BLaER1 treated with 17β-estradiol and CSF1 and Interleukin-3, amounts not matched to agents 10 nM and 100 nM (cell line): ENCODE data around the gene CCL15.
A peak's percentile ranks its signal among the peaks of the same experiment; 100 is the strongest.

ENCODE experiments used
- H3K27ac ChIP-seq, 11 experiments: shearing (Covaris generic); formaldehyde crosslinking; 2 replicates each; pipeline ENCODE4 v1.8.1; 2022
- H3K27me3 ChIP-seq, 11 experiments: shearing (Covaris generic); formaldehyde crosslinking; 2 replicates each; pipeline ENCODE4 v1.8.1; 2022
- H3K36me3 ChIP-seq, 11 experiments: shearing (Covaris generic); formaldehyde crosslinking; 2 replicates each; pipeline ENCODE4 v1.8.1; 2022
- H3K4me1 ChIP-seq, 10 experiments: shearing (Covaris generic); formaldehyde crosslinking; 2 replicates each; pipeline ENCODE4 v1.8.1; 2022
- H3K4me2 ChIP-seq, 11 experiments: shearing (Covaris generic); formaldehyde crosslinking; 2 replicates each; pipeline ENCODE4 v1.8.1; 2022
- H3K4me3 ChIP-seq, 10 experiments: shearing (Covaris generic); formaldehyde crosslinking; 2 replicates each; pipeline ENCODE4 v1.8.1; 2022
- H3K9ac ChIP-seq, 11 experiments: shearing (Covaris generic); formaldehyde crosslinking; 2 replicates each; pipeline ENCODE4 v1.8.1; 2022
- H3K9me3 ChIP-seq, 11 experiments: shearing (Covaris generic); formaldehyde crosslinking; replicated peaks in 1 of 11; 2 replicates each; pipeline ENCODE4 v1.8.1; 2022
- H4K20me1 ChIP-seq, 11 experiments: shearing (Covaris generic); formaldehyde crosslinking; 2 replicates each; pipeline ENCODE4 v1.8.1; 2022
- Cebpa-rat ChIP-seq, 11 experiments: shearing (Covaris generic); IDR thresholded peaks; 2 replicates each; pipeline ENCODE4 v1.8.1; 2022

CCL15 gene, protein sequence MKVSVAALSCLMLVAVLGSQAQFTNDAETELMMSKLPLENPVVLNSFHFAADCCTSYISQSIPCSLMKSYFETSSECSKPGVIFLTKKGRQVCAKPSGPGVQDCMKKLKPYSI

GRCh38 chr17:36001110-36001771 lies at the start of gene CCL15:
CCL15 (minus strand) TSS chr17:36001553; CDS start chr17:36001492, 61 bp downstream.
- Histone ChIP-seq H3K9ac (no peak within 1 kb of the TSS), H3K27ac (no peak within 1 kb of the TSS), H3K36me3 (no peaks in the 10 kb centered on the region), H3K4me1 (peaks cover 0 to 9% (median 2%) of the 10 kb centered on the region in 10 experiments; a peak in 4 of 20 replicates), H3K4me2 (no peak within 1 kb of the TSS), H4K20me1 (no peaks in the 10 kb centered on the region), H3K9me3 (no peaks in the 10 kb centered on the region), H3K27me3 (no peaks in the 10 kb centered on the region), H3K4me3 (no peak within 1 kb of the TSS)
- no peak for TF ChIP-seq Cebpa-rat (IDR thresholded peaks at IDR 0.05)

DNA sequence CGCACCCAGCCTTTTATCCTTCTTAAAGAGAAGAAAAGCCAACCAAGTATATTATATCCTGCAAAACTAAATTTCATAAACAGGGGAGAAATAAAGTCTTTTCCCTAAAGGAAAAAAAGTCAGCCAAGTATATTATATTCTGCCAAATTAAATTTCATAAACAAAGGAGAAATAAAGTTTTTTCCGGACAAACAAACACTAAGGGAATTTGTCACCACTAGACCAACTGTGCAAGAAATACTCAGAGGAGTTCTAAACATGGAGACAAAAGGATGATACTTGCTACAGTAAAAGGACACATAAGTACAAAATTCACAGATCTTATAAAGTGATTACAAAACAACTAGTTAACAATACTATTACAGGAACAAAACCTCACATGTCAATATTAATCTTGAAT lies 48.3 kb upstream of the CCL15 start:
- Histone ChIP-seq H3K4me2 (no peak overlapping the region), H3K9ac (no peak overlapping the region), H3K36me3 (no peaks in the 10 kb centered on the region), H3K4me3 (no peak overlapping the region), H3K9me3 (peaks cover 48 to 79% (median 59%) of the 10 kb centered on the region in 11 experiments), H3K4me1 (peaks cover 0 to 5% (median under 1%) of the 10 kb centered on the region in 10 experiments; a peak in 6 of 20 replicates), H3K27me3 (no peaks in the 10 kb centered on the region), H4K20me1 (no peaks in the 10 kb centered on the region), H3K27ac (no peak overlapping the region)
- TF ChIP-seq Cebpa-rat (IDR thresholded peaks at IDR 0.05), result no peak

DNA sequence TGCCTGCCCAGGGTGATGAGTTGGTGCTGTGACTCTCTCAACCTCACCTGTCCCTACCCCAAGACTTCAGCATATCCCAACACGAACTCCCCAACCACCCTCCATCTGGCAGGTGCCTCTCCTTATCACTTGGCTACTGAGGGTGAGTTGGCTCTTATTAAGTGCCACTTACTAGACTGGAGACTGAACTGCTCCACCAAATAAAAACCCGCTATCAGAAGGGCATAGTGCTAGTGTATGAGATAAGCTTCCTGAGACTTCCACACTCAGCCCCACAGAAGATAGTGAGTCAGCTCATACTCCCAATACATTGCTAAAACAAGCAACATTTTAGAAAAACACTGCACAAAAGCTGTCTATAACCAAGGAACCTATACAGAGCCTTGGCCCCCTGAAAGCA lies 46.7 kb upstream of the CCL15 start:
- Histone ChIP-seq H4K20me1 (no peaks in the 10 kb centered on the region), H3K4me3 (no peak overlapping the region), H3K4me1 (peaks cover 0 to 5% (median 0%) of the 10 kb centered on the region in 10 experiments; a peak in 3 of 20 replicates), H3K27ac (no peak overlapping the region), H3K27me3 (no peaks in the 10 kb centered on the region), H3K9ac (no peak overlapping the region), H3K4me2 (no peak overlapping the region), H3K9me3 (peaks cover 51 to 79% (median 61%) of the 10 kb centered on the region in 11 experiments), H3K36me3 (no peaks in the 10 kb centered on the region)
- TF ChIP-seq Cebpa-rat (IDR thresholded peaks at IDR 0.05), result no peak

- Histone ChIP-seq H3K9ac (peak overlapping the region in 6 of 11 experiments; percentile 42 to 66 (median 60); a peak in 10 of 22 replicates), H3K27ac (peak overlapping the region in 9 of 11 experiments; percentile 11 to 87 (median 82); a peak in 15 of 22 replicates), H3K4me1 (peaks cover 15 to 65% (median 46%) of the 10 kb centered on the region in 10 experiments; a peak in 18 of 20 replicates), H3K4me2 (peak overlapping the region in 9 of 11 experiments; percentile 10 to 89 (median 72); a peak in 16 of 22 replicates), H3K9me3 (no peaks in the 10 kb centered on the region), H3K4me3 (no peak overlapping the region), H4K20me1 (no peaks in the 10 kb centered on the region), H3K36me3 (no peaks in the 10 kb centered on the region), H3K27me3 (no peaks in the 10 kb centered on the region)
- TF ChIP-seq Cebpa-rat (IDR thresholded peaks at IDR 0.05), result no peak
Observed at GRCh38 chr17:36036235-36036634, 34.9 kb upstream of the CCL15 start.

DNA sequence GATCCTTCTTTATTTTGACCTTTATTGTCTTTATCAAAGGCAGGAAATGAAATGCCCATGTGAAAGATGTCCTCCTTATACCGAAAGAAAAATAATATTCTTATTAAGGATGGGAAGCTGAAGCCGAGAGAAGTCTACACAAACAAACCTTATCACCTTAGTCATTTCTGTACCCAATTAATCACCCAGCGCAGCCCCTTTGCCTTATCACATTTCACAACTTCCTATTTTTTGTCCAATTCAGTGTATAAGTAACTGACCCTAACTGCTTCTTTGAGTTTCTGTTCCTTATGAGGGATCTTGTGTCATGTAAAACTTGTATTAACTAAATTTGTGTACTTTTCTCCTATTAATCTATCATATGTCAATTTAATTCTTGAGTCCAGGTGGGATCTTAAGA lies 32.8 kb upstream of the CCL15 start:
- Histone ChIP-seq H4K20me1 (no peaks in the 10 kb centered on the region), H3K4me3 (peak overlapping the region in 1 of 10 experiments; percentile 18; a peak in 1 of 20 replicates), H3K36me3 (no peaks in the 10 kb centered on the region), H3K27me3 (no peaks in the 10 kb centered on the region), H3K4me2 (peak overlapping the region in 10 of 11 experiments; percentile 1 to 89 (median 70); a peak in 17 of 22 replicates), H3K27ac (peak overlapping the region in 7 of 11 experiments; percentile 25 to 87 (median 82); a peak in 15 of 22 replicates), H3K9me3 (no peaks in the 10 kb centered on the region), H3K4me1 (peaks cover 15 to 65% (median 46%) of the 10 kb centered on the region in 10 experiments; a peak in 18 of 20 replicates), H3K9ac (peak overlapping the region in 6 of 11 experiments; percentile 15 to 66 (median 47); a peak in 9 of 22 replicates)
- peak in 1 of 11 experiments; percentile 63; a peak in 2 of 22 replicates for TF ChIP-seq Cebpa-rat (IDR thresholded peaks at IDR 0.05)

- Histone ChIP-seq H3K27me3 (no peaks in the 10 kb centered on the region), H3K9me3 (no peaks in the 10 kb centered on the region), H3K4me3 (no peak overlapping the region), H3K27ac (no peak overlapping the region), H3K4me1 (peaks cover 9 to 42% (median 28%) of the 10 kb centered on the region in 10 experiments; a peak in 18 of 20 replicates), H3K9ac (no peak overlapping the region), H3K4me2 (no peak overlapping the region), H4K20me1 (no peaks in the 10 kb centered on the region), H3K36me3 (no peaks in the 10 kb centered on the region)
- no peak for TF ChIP-seq Cebpa-rat (IDR thresholded peaks at IDR 0.05)
Observed at GRCh38 chr17:36030956-36031355, 29.6 kb upstream of the CCL15 start.

- Histone ChIP-seq H3K4me1 (peaks cover 0 to 10% (median 0%) of the 10 kb centered on the region in 10 experiments; a peak in 7 of 20 replicates), H4K20me1 (no peaks in the 10 kb centered on the region), H3K27ac (no peak overlapping the region), H3K4me2 (no peak overlapping the region), H3K27me3 (no peaks in the 10 kb centered on the region), H3K9ac (no peak overlapping the region), H3K4me3 (no peak overlapping the region), H3K36me3 (no peaks in the 10 kb centered on the region), H3K9me3 (peaks cover 2 to 17% (median 9%) of the 10 kb centered on the region in 11 experiments; a peak in 15 of 22 replicates)
- TF ChIP-seq Cebpa-rat (IDR thresholded peaks at IDR 0.05), result no peak
Observed at GRCh38 chr17:36027761-36028160, 26.4 kb upstream of the CCL15 start.

GRCh38 chr17:36024106-36024869 lies 22.9 kb upstream of the CCL15 start:
- H3K36me3 ChIP-seq, result no peaks in the 10 kb centered on the region
- peaks cover 0 to under 1% (median 0%) of the 10 kb centered on the region in 10 experiments; a peak in 2 of 20 replicates for H3K4me1 ChIP-seq
- H4K20me1 ChIP-seq, result no peaks in the 10 kb centered on the region
- H3K27me3 ChIP-seq, result no peaks in the 10 kb centered on the region
- no peak overlapping the region for H3K9ac ChIP-seq
- no peak overlapping the region for H3K27ac ChIP-seq
- no peak for TF ChIP-seq Cebpa-rat (IDR thresholded peaks at IDR 0.05)
- H3K4me3 ChIP-seq, result no peak overlapping the region
- peaks cover 4 to 20% (median 12%) of the 10 kb centered on the region in 11 experiments; a peak in 15 of 22 replicates for H3K9me3 ChIP-seq
- H3K4me2 ChIP-seq, result no peak overlapping the region

DNA sequence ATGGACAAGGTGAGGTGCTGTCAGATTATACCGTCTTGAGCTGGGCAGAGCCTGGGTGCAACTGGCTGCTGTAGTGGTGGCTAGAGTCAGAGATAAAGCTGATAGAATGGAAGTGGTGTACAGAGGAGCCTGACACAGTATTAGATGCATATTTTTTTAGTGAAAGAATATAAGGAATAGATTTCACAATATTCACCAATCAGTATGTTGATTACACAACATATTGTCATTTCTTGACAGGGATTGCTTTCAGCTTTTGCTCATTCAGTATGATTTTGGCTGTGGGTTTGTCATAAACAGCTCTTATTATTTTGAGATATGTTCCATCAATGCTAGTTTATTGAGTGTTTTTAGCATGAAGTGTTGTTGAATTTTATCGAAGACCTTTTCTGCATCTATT lies 18.1 kb upstream of the CCL15 start:
- Histone ChIP-seq H3K4me3 (no peak overlapping the region), H4K20me1 (no peaks in the 10 kb centered on the region)

More for the DNA sequence above, 18.1 kb upstream of the CCL15 start:
- peaks cover 4 to 20% (median 12%) of the 10 kb centered on the region in 11 experiments; a peak in 15 of 22 replicates for H3K9me3 ChIP-seq
- H3K27ac ChIP-seq, result no peak overlapping the region
- no peak overlapping the region for H3K9ac ChIP-seq
- no peaks in the 10 kb centered on the region for H3K36me3 ChIP-seq
- peak overlapping the region in 1 of 11 experiments; percentile 81; a peak in 1 of 22 replicates for H3K4me2 ChIP-seq
- H3K4me1 ChIP-seq, result peaks cover 0 to 22% (median 11%) of the 10 kb centered on the region in 10 experiments; a peak in 13 of 20 replicates
- peak in 2 of 11 experiments; percentile 10 to 26; a peak in 1 of 22 replicates for TF ChIP-seq Cebpa-rat (IDR thresholded peaks at IDR 0.05)
- no peaks in the 10 kb centered on the region for H3K27me3 ChIP-seq
